Esophagus muscularis mucosa (tissue), 4 donors: Measurements from ENCODE around the gene LRRN2.

Source experiments
- CTCF ChIP-seq, 3 experiments: fragments of 200-600 bp in 2 of 3; fragments of 450-650 bp in 1 of 3; sonication (generic) in 2 of 3; IDR thresholded peaks; one replicate each; pipeline ENCODE4 v1.5.1; 2017 to 2019; ENCODE audit warnings: antibody characterized with exemption in 3 of 3, mild to moderate bottlenecking in 2 of 3, moderate library complexity in 1 of 3
- EP300 ChIP-seq: sonication (generic); formaldehyde crosslinking; IDR thresholded peaks from one replicate; pipeline ENCODE4 v1.6.1; 2017; ENCODE audit warnings: antibody characterized with exemption
- POLR2A ChIP-seq: fragments of 450-650 bp; IDR thresholded peaks from one replicate; pipeline ENCODE4 v1.6.1; 2017; ENCODE audit warnings: antibody characterized with exemption, moderate library complexity, mild to moderate bottlenecking, low read depth

DNA sequence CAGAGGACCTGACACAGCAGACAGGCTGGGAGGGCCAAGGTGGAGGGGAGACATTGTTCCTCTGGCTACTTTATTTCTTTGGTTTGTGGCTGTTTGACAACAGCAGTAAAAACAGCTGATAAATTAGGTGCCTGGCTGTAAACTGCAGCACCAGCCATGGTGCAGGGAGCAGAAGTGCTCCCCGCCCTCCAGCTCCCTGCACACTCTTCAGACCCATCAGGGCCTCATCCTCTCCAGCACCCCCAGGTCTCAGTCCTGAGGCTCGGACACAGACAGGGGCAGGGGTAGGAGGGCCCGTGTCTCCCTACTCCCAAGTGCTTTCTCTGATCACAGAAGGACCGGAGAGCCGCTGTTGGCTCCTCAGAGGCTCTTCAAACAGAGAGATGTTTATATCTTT is 17.7 kb upstream of the LRRN2 start:
- TF ChIP-seq POLR2A: no peak
- no peak for TF ChIP-seq CTCF (IDR thresholded peaks at IDR 0.05)
- TF ChIP-seq EP300: no peak
